ENCODE measurements around the gene ABT1.

ABT1 gene

GRCh38 chr6:26556263-26557070, 40.3 kb upstream of the ABT1 start:
- H3K18ac ChIP-seq (ENCODE audit: low read length) = no peak overlapping the region
- no peak overlapping the region for H3K23ac ChIP-seq (ENCODE audit: low read length)
- H3K79me2 ChIP-seq (ENCODE audit: control insufficient read depth, insufficient read depth, low read length) = no peaks in the 10 kb centered on the region
- H3K36me3 ChIP-seq (ENCODE audit: control insufficient read depth, insufficient read depth, low read length) = no peaks in the 10 kb centered on the region
- H3K27me3 ChIP-seq (ENCODE audit: insufficient read depth, low read length, poor library complexity) = no peaks in the 10 kb centered on the region
- H4K8ac ChIP-seq (ENCODE audit: low read depth, low read length) = no peak overlapping the region
- H3K4me1 ChIP-seq (ENCODE audit: control insufficient read depth, low read depth, low read length) = no peaks in the 10 kb centered on the region
- H3K79me1 ChIP-seq (ENCODE audit: low read length) = no peaks in the 10 kb centered on the region
- H3K4me3 ChIP-seq (ENCODE audit: low read length) = peak overlapping the region; percentile 67
- H3K9ac ChIP-seq (ENCODE audit: low read length) = peak overlapping the region; percentile 7
- H3K56ac ChIP-seq (ENCODE audit: low read length) = peak overlapping the region; percentile 4
- no peak overlapping the region for H3K27ac ChIP-seq (ENCODE audit: low read depth, low read length)
- H3K4ac ChIP-seq (ENCODE audit: low read depth, low read length) = no peak overlapping the region
- peak overlapping the region; percentile 83 for H3K4me2 ChIP-seq (ENCODE audit: low read length)
- no CpG with 5 or more reads among the region's 16 CpGs for WGBS (ENCODE audit: extremely low coverage, insufficient coverage, low lambda C conversion rate)
- H4K5ac ChIP-seq (ENCODE audit: low read length) = no peak overlapping the region
- peak; percentile 98 for DNase-seq
- H2BK120ac ChIP-seq (ENCODE audit: low read depth, low read length) = no peak overlapping the region
- no peak overlapping the region for H2BK5ac ChIP-seq (ENCODE audit: low read length)
- no peak overlapping the region for H2AK5ac ChIP-seq (ENCODE audit: low read length)
- no peak overlapping the region for H2BK15ac ChIP-seq (replicated peaks; ENCODE audit: low read depth)

- Histone ChIP-seq H3K36me3 (ENCODE audit: control insufficient read depth, insufficient read depth, low read length) (no peaks in the 10 kb centered on the region), H3K27ac (ENCODE audit: low read depth, low read length) (no peak overlapping the region), H3K4me1 (ENCODE audit: control insufficient read depth, low read depth, low read length) (no peaks in the 10 kb centered on the region), H3K23ac (ENCODE audit: low read length) (no peak overlapping the region), H4K8ac (ENCODE audit: low read depth, low read length) (no peak overlapping the region), H3K79me2 (ENCODE audit: control insufficient read depth, insufficient read depth, low read length) (no peaks in the 10 kb centered on the region), H4K5ac (ENCODE audit: low read length) (no peak overlapping the region), H3K9ac (ENCODE audit: low read length) (no peak overlapping the region), H2BK5ac (ENCODE audit: low read length) (no peak overlapping the region), H3K4me3 (ENCODE audit: low read length) (no peak overlapping the region), H3K56ac (ENCODE audit: low read length) (no peak overlapping the region), H3K4me2 (ENCODE audit: low read length) (no peak overlapping the region), H2BK15ac (replicated peaks; ENCODE audit: low read depth) (no peak overlapping the region), H3K18ac (ENCODE audit: low read length) (no peak overlapping the region), H3K4ac (ENCODE audit: low read depth, low read length) (no peak overlapping the region), H3K27me3 (ENCODE audit: insufficient read depth, low read length, poor library complexity) (no peaks in the 10 kb centered on the region), H3K79me1 (ENCODE audit: low read length) (no peaks in the 10 kb centered on the region), H2BK120ac (ENCODE audit: low read depth, low read length) (no peak overlapping the region), H2AK5ac (ENCODE audit: low read length) (no peak overlapping the region)
- WGBS (ENCODE audit: extremely low coverage, insufficient coverage, low lambda C conversion rate) = 100% methylated on average over 1 of the region's 17 CpGs
- no peak for DNase-seq
Measured at GRCh38 chr6:26561533-26562466, 35.0 kb upstream of the ABT1 start.

- H3K27me3 ChIP-seq (ENCODE audit: insufficient read depth, low read length, poor library complexity) = no peaks in the 10 kb centered on the region
- no peaks in the 10 kb centered on the region for H3K79me1 ChIP-seq (ENCODE audit: low read length)
- no peak overlapping the region for H3K23ac ChIP-seq (ENCODE audit: low read length)
- H3K27ac ChIP-seq (ENCODE audit: low read depth, low read length) = no peak overlapping the region
- no peak overlapping the region for H3K56ac ChIP-seq (ENCODE audit: low read length)
- no peak overlapping the region for H4K5ac ChIP-seq (ENCODE audit: low read length)
- H3K4me2 ChIP-seq (ENCODE audit: low read length) = no peak overlapping the region
- no peak overlapping the region for H3K4me3 ChIP-seq (ENCODE audit: low read length)
- no CpG with 5 or more reads among the region's 6 CpGs for WGBS (ENCODE audit: extremely low coverage, insufficient coverage, low lambda C conversion rate)
- H3K18ac ChIP-seq (ENCODE audit: low read length) = no peak overlapping the region
- H3K36me3 ChIP-seq (ENCODE audit: control insufficient read depth, insufficient read depth, low read length) = no peaks in the 10 kb centered on the region
- H2BK120ac ChIP-seq (ENCODE audit: low read depth, low read length) = no peak overlapping the region
- no peak for DNase-seq
- H3K79me2 ChIP-seq (ENCODE audit: control insufficient read depth, insufficient read depth, low read length) = no peaks in the 10 kb centered on the region
- H4K8ac ChIP-seq (ENCODE audit: low read depth, low read length) = no peak overlapping the region
- H3K9ac ChIP-seq (ENCODE audit: low read length) = no peak overlapping the region
- no peak overlapping the region for H3K4ac ChIP-seq (ENCODE audit: low read depth, low read length)
- no peak overlapping the region for H2AK5ac ChIP-seq (ENCODE audit: low read length)
- no peak overlapping the region for H2BK15ac ChIP-seq (replicated peaks; ENCODE audit: low read depth)
- H2BK5ac ChIP-seq (ENCODE audit: low read length) = no peak overlapping the region
- H3K4me1 ChIP-seq (ENCODE audit: control insufficient read depth, low read depth, low read length) = no peaks in the 10 kb centered on the region
Measured at GRCh38 chr6:26563488-26563887, 33.3 kb upstream of the ABT1 start.

- Histone ChIP-seq H3K36me3 (ENCODE audit: control insufficient read depth, insufficient read depth, low read length) (no peaks in the 10 kb centered on the region), H3K23ac (ENCODE audit: low read length) (no peak overlapping the region), H3K4me3 (ENCODE audit: low read length) (peak overlapping the region; percentile 74), H3K4ac (ENCODE audit: low read depth, low read length) (no peak overlapping the region), H2AK5ac (ENCODE audit: low read length) (no peak overlapping the region), H3K4me2 (ENCODE audit: low read length) (peak overlapping the region; percentile 55), H3K79me1 (ENCODE audit: low read length) (no peaks in the 10 kb centered on the region), H3K9ac (ENCODE audit: low read length) (peak overlapping the region; percentile 62), H3K27ac (ENCODE audit: low read depth, low read length) (no peak overlapping the region), H3K27me3 (ENCODE audit: insufficient read depth, low read length, poor library complexity) (no peaks in the 10 kb centered on the region), H3K4me1 (ENCODE audit: control insufficient read depth, low read depth, low read length) (no peaks in the 10 kb centered on the region), H3K18ac (ENCODE audit: low read length) (no peak overlapping the region), H3K56ac (ENCODE audit: low read length) (peak overlapping the region; percentile 63), H2BK5ac (ENCODE audit: low read length) (no peak overlapping the region), H2BK15ac (replicated peaks; ENCODE audit: low read depth) (no peak overlapping the region), H2BK120ac (ENCODE audit: low read depth, low read length) (no peak overlapping the region), H3K79me2 (ENCODE audit: control insufficient read depth, insufficient read depth, low read length) (no peaks in the 10 kb centered on the region), H4K5ac (ENCODE audit: low read length) (no peak overlapping the region), H4K8ac (ENCODE audit: low read depth, low read length) (no peak overlapping the region)
- peak; percentile 94 for DNase-seq
- no CpG with 5 or more reads among the region's 34 CpGs for WGBS (ENCODE audit: extremely low coverage, insufficient coverage, low lambda C conversion rate)
Measured at GRCh38 chr6:26568601-26569432, 27.9 kb upstream of the ABT1 start.

- H3K4me1 ChIP-seq (ENCODE audit: control insufficient read depth, low read depth, low read length) = no peaks in the 10 kb centered on the region
- no peak overlapping the region for H4K8ac ChIP-seq (ENCODE audit: low read depth, low read length)
- H3K27ac ChIP-seq (ENCODE audit: low read depth, low read length) = no peak overlapping the region
- no peak overlapping the region for H3K18ac ChIP-seq (ENCODE audit: low read length)
- WGBS (ENCODE audit: extremely low coverage, insufficient coverage, low lambda C conversion rate) = no CpG with 5 or more reads among the region's 2 CpGs
- H3K27me3 ChIP-seq (ENCODE audit: insufficient read depth, low read length, poor library complexity) = no peaks in the 10 kb centered on the region
- DNase-seq = no peak
- no peaks in the 10 kb centered on the region for H3K79me1 ChIP-seq (ENCODE audit: low read length)
- H2BK120ac ChIP-seq (ENCODE audit: low read depth, low read length) = no peak overlapping the region
- no peak overlapping the region for H3K23ac ChIP-seq (ENCODE audit: low read length)
- H3K36me3 ChIP-seq (ENCODE audit: control insufficient read depth, insufficient read depth, low read length) = no peaks in the 10 kb centered on the region
- no peak overlapping the region for H2BK5ac ChIP-seq (ENCODE audit: low read length)
- H2AK5ac ChIP-seq (ENCODE audit: low read length) = no peak overlapping the region
- no peak overlapping the region for H4K5ac ChIP-seq (ENCODE audit: low read length)
- no peak overlapping the region for H3K9ac ChIP-seq (ENCODE audit: low read length)
- no peak overlapping the region for H3K4me2 ChIP-seq (ENCODE audit: low read length)
- no peak overlapping the region for H3K56ac ChIP-seq (ENCODE audit: low read length)
- H3K79me2 ChIP-seq (ENCODE audit: control insufficient read depth, insufficient read depth, low read length) = no peaks in the 10 kb centered on the region
- H2BK15ac ChIP-seq (replicated peaks; ENCODE audit: low read depth) = no peak overlapping the region
- H3K4me3 ChIP-seq (ENCODE audit: low read length) = no peak overlapping the region
- no peak overlapping the region for H3K4ac ChIP-seq (ENCODE audit: low read depth, low read length)
Measured at GRCh38 chr6:26569433-26569764, 27.4 kb upstream of the ABT1 start.

All from mesendoderm (in vitro differentiated cells).